ENCODE data around the gene DPH1.
"Not testable (repeated sequence)": the region's sequence is repeated elsewhere in the genome, so short reads cannot be mapped to it uniquely, and the experiment has no call there.

Gene DPH1

GRCh38 chr17:2029911-2030778 is at the start of gene DPH1:
Gene DPH1, plus strand, starts transcription at chr17:2030153. Its CDS starts 17 bp downstream, at chr17:2030170.
- peaks cover 5 to 6% of the 10 kb centered on the region in 2 donors for H3K36me3 ChIP-seq (ENCODE audit: control insufficient read depth in 2 of 2, insufficient read depth in 2 of 2, low read length in 2 of 2)
- H3K27me3 ChIP-seq (ENCODE audit: control insufficient read depth in 2 of 2, insufficient read depth in 2 of 2, low read length in 2 of 2): peaks cover 10 to 12% of the 10 kb centered on the region in 2 donors
- H3K9ac ChIP-seq (ENCODE audit: low read depth in 1 of 2, low read length in 2 of 2): peak within 1 kb of the TSS; percentile 66 to 83
- peaks cover 7 to 11% of the 10 kb centered on the region in 2 donors for H3K4me1 ChIP-seq (ENCODE audit: control insufficient read depth in 2 of 2, insufficient read depth in 2 of 2, low read length in 2 of 2)
- H3K9me3 ChIP-seq (ENCODE audit: control insufficient read depth in 2 of 2, low read length in 2 of 2): no peaks in the 10 kb centered on the region
- peak within 1 kb of the TSS; percentile 91 to 97 for H3K4me3 ChIP-seq (ENCODE audit: low read length in 2 of 2)
- peak within 1 kb of the TSS in 1 of 2 donors; percentile 32 for H3K27ac ChIP-seq (ENCODE audit: low read depth in 2 of 2, low read length in 2 of 2)

GRCh38 chr17:1980665-1981250 is 49.2 kb upstream of the DPH1 start:
- Histone ChIP-seq H3K4me1 (ENCODE audit: control insufficient read depth in 2 of 2, insufficient read depth in 2 of 2, low read length in 2 of 2) (no peaks in the 10 kb centered on the region), H3K9me3 (ENCODE audit: control insufficient read depth in 2 of 2, low read length in 2 of 2) (no peaks in the 10 kb centered on the region), H3K36me3 (ENCODE audit: control insufficient read depth in 2 of 2, insufficient read depth in 2 of 2, low read length in 2 of 2) (no peaks in the 10 kb centered on the region), H3K4me3 (ENCODE audit: low read length in 2 of 2) (no peak overlapping the region), H3K27ac (ENCODE audit: low read depth in 2 of 2, low read length in 2 of 2) (no peak overlapping the region), H3K27me3 (ENCODE audit: control insufficient read depth in 2 of 2, insufficient read depth in 2 of 2, low read length in 2 of 2) (peaks cover 4 to 11% of the 10 kb centered on the region in 2 donors), H3K9ac (ENCODE audit: low read depth in 1 of 2, low read length in 2 of 2) (no peak overlapping the region)

- H3K27me3 ChIP-seq (ENCODE audit: control insufficient read depth in 2 of 2, insufficient read depth in 2 of 2, low read length in 2 of 2); H3K9me3 ChIP-seq (ENCODE audit: control insufficient read depth in 2 of 2, low read length in 2 of 2); H3K4me1 ChIP-seq (ENCODE audit: control insufficient read depth in 2 of 2, insufficient read depth in 2 of 2, low read length in 2 of 2); H3K36me3 ChIP-seq (ENCODE audit: control insufficient read depth in 2 of 2, insufficient read depth in 2 of 2, low read length in 2 of 2); H3K27ac ChIP-seq (ENCODE audit: low read depth in 2 of 2, low read length in 2 of 2); H3K4me3 ChIP-seq (ENCODE audit: low read length in 2 of 2); H3K9ac ChIP-seq (ENCODE audit: low read depth in 1 of 2, low read length in 2 of 2): not testable (repeated sequence)
Measured at GRCh38 chr17:1982793-1983366, 47.1 kb upstream of the DPH1 start.

- Histone ChIP-seq H3K9ac (ENCODE audit: low read depth in 1 of 2, low read length in 2 of 2) (no peak overlapping the region), H3K36me3 (ENCODE audit: control insufficient read depth in 2 of 2, insufficient read depth in 2 of 2, low read length in 2 of 2) (no peaks in the 10 kb centered on the region), H3K9me3 (ENCODE audit: control insufficient read depth in 2 of 2, low read length in 2 of 2) (no peaks in the 10 kb centered on the region), H3K27me3 (ENCODE audit: control insufficient read depth in 2 of 2, insufficient read depth in 2 of 2, low read length in 2 of 2) (peaks cover 0 to 3% of the 10 kb centered on the region in 2 donors), H3K27ac (ENCODE audit: low read depth in 2 of 2, low read length in 2 of 2) (no peak overlapping the region), H3K4me1 (ENCODE audit: control insufficient read depth in 2 of 2, insufficient read depth in 2 of 2, low read length in 2 of 2) (no peaks in the 10 kb centered on the region), H3K4me3 (ENCODE audit: low read length in 2 of 2) (no peak overlapping the region)
Measured at GRCh38 chr17:1985093-1985492, 44.9 kb upstream of the DPH1 start.

GRCh38 chr17:1985686-1986085 is 44.3 kb upstream of the DPH1 start:
- Histone ChIP-seq H3K36me3 (ENCODE audit: control insufficient read depth in 2 of 2, insufficient read depth in 2 of 2, low read length in 2 of 2) (no peaks in the 10 kb centered on the region), H3K9me3 (ENCODE audit: control insufficient read depth in 2 of 2, low read length in 2 of 2) (no peaks in the 10 kb centered on the region), H3K9ac (ENCODE audit: low read depth in 1 of 2, low read length in 2 of 2) (no peak overlapping the region), H3K27ac (ENCODE audit: low read depth in 2 of 2, low read length in 2 of 2) (no peak overlapping the region), H3K27me3 (ENCODE audit: control insufficient read depth in 2 of 2, insufficient read depth in 2 of 2, low read length in 2 of 2) (peaks cover under 1 to 3% of the 10 kb centered on the region in 2 donors), H3K4me1 (ENCODE audit: control insufficient read depth in 2 of 2, insufficient read depth in 2 of 2, low read length in 2 of 2) (no peaks in the 10 kb centered on the region), H3K4me3 (ENCODE audit: low read length in 2 of 2) (no peak overlapping the region)

- no peaks in the 10 kb centered on the region for H3K36me3 ChIP-seq (ENCODE audit: control insufficient read depth in 2 of 2, insufficient read depth in 2 of 2, low read length in 2 of 2)
Measured at GRCh38 chr17:1986783-1987451, 43.0 kb upstream of the DPH1 start.

GRCh38 chr17:1989135-1989534 is 40.8 kb upstream of the DPH1 start:
- Histone ChIP-seq H3K27ac (ENCODE audit: low read depth in 2 of 2, low read length in 2 of 2) (no peak overlapping the region), H3K9me3 (ENCODE audit: control insufficient read depth in 2 of 2, low read length in 2 of 2) (no peaks in the 10 kb centered on the region), H3K4me1 (ENCODE audit: control insufficient read depth in 2 of 2, insufficient read depth in 2 of 2, low read length in 2 of 2) (no peaks in the 10 kb centered on the region), H3K36me3 (ENCODE audit: control insufficient read depth in 2 of 2, insufficient read depth in 2 of 2, low read length in 2 of 2) (no peaks in the 10 kb centered on the region), H3K27me3 (ENCODE audit: control insufficient read depth in 2 of 2, insufficient read depth in 2 of 2, low read length in 2 of 2) (peaks cover 0 to 4% of the 10 kb centered on the region in 2 donors), H3K4me3 (ENCODE audit: low read length in 2 of 2) (no peak overlapping the region), H3K9ac (ENCODE audit: low read depth in 1 of 2, low read length in 2 of 2) (no peak overlapping the region)

More at GRCh38 chr17:1986783-1987451, 43.0 kb upstream of the DPH1 start:
- Histone ChIP-seq H3K4me3 (ENCODE audit: low read length in 2 of 2) (no peak overlapping the region), H3K27me3 (ENCODE audit: control insufficient read depth in 2 of 2, insufficient read depth in 2 of 2, low read length in 2 of 2) (peaks cover 3 to 4% of the 10 kb centered on the region in 2 donors), H3K27ac (ENCODE audit: low read depth in 2 of 2, low read length in 2 of 2) (no peak overlapping the region), H3K4me1 (ENCODE audit: control insufficient read depth in 2 of 2, insufficient read depth in 2 of 2, low read length in 2 of 2) (no peaks in the 10 kb centered on the region), H3K9ac (ENCODE audit: low read depth in 1 of 2, low read length in 2 of 2) (no peak overlapping the region), H3K9me3 (ENCODE audit: control insufficient read depth in 2 of 2, low read length in 2 of 2) (no peaks in the 10 kb centered on the region)

GRCh38 chr17:1992541-1992940 is 37.4 kb upstream of the DPH1 start:
- H3K27me3 ChIP-seq (ENCODE audit: control insufficient read depth in 2 of 2, insufficient read depth in 2 of 2, low read length in 2 of 2): peaks cover 0 to 4% of the 10 kb centered on the region in 2 donors
- H3K9me3 ChIP-seq (ENCODE audit: control insufficient read depth in 2 of 2, low read length in 2 of 2): no peaks in the 10 kb centered on the region
- no peak overlapping the region for H3K9ac ChIP-seq (ENCODE audit: low read depth in 1 of 2, low read length in 2 of 2)
- H3K4me1 ChIP-seq (ENCODE audit: control insufficient read depth in 2 of 2, insufficient read depth in 2 of 2, low read length in 2 of 2): peaks cover 2 to 3% of the 10 kb centered on the region in 2 donors
- H3K27ac ChIP-seq (ENCODE audit: low read depth in 2 of 2, low read length in 2 of 2): no peak overlapping the region
- no peaks in the 10 kb centered on the region for H3K36me3 ChIP-seq (ENCODE audit: control insufficient read depth in 2 of 2, insufficient read depth in 2 of 2, low read length in 2 of 2)
- H3K4me3 ChIP-seq (ENCODE audit: low read length in 2 of 2): no peak overlapping the region

GRCh38 chr17:1994707-1995106 is 35.2 kb upstream of the DPH1 start:
- Histone ChIP-seq H3K9ac (ENCODE audit: low read depth in 1 of 2, low read length in 2 of 2) (no peak overlapping the region), H3K27me3 (ENCODE audit: control insufficient read depth in 2 of 2, insufficient read depth in 2 of 2, low read length in 2 of 2) (peaks cover 0 to 4% of the 10 kb centered on the region in 2 donors), H3K4me1 (ENCODE audit: control insufficient read depth in 2 of 2, insufficient read depth in 2 of 2, low read length in 2 of 2) (peaks cover 8 to 10% of the 10 kb centered on the region in 2 donors), H3K4me3 (ENCODE audit: low read length in 2 of 2) (no peak overlapping the region), H3K9me3 (ENCODE audit: control insufficient read depth in 2 of 2, low read length in 2 of 2) (no peaks in the 10 kb centered on the region), H3K36me3 (ENCODE audit: control insufficient read depth in 2 of 2, insufficient read depth in 2 of 2, low read length in 2 of 2) (no peaks in the 10 kb centered on the region), H3K27ac (ENCODE audit: low read depth in 2 of 2, low read length in 2 of 2) (no peak overlapping the region)

All from mucosa of rectum (tissue), 2 donors.